Measurements from ENCODE around the gene NSD2.

GRCh38 chr4:1990348-1990645 is 119.1 kb downstream of the NSD2 start:
- TF ChIP-seq CTCF (optimal IDR thresholded peaks at IDR 0.05 in 1 of 3, IDR thresholded peaks at IDR 0.05 in 1 of 3, conservative IDR thresholded peaks at IDR 0.05 in 1 of 3; ENCODE audit: extremely low read depth in 1 of 3, insufficient read depth in 2 of 3, low read length in 3 of 3) = no peak
- TF ChIP-seq EZH2 (IDR thresholded peaks at IDR 0.05; ENCODE audit: low read length) = no peak
